K562 (cell line): ENCODE measurements around the gene SLC28A1. TPM values are rescaled to one million over a fixed set of nuclear protein-coding genes. Genes with fewer than 3 reads are reported as not detected.

ENCODE experiments used
- ATAC-seq: fragments of 200-7000 bp; cut with Tn5 transposase; 3 replicates; pipeline ENCODE4 v1.9.1; 2020; ENCODE audit warnings: moderate library complexity
- BruUV-seq: library from RNA; stranded (reverse); fragments of 400-500 nt; replicated peaks from 2 replicates; lab custom pipeline; 2021; lab: Mats Ljungman, UMichigan
- CTCF ChIA-PET: fragments of 300-600 bp; formaldehyde crosslinking; extraction: SDS; loops from one replicate; lab custom pipeline; 2021; ENCODE audit warnings: low intra/inter-chr PET ratio; lab: Yijun Ruan, JAX
- POLR2A ChIA-PET: fragments of 300-600, 350-650 bp; sonication (Branson Sonifier 250); formaldehyde crosslinking; extraction: SDS; loops from one replicate; lab custom pipeline; 2021; ENCODE audit warnings: antibody characterized with exemption, inconsistent platforms; lab: Yijun Ruan, JAX
- DNase-seq, 4 experiments: peaks; one replicate each; pipeline versions ENCODE4 v3.0.0 to v3.0.0-alpha.2; 2011 to 2018; ENCODE audit warnings: low spot score in 3 of 4, mixed read lengths in 3 of 4; ENCODE audit errors: extremely low read depth in 1 of 4
- FAIRE-seq: peaks from 2 replicates; lab custom pipeline; 2011; peaks lifted over from hg19 to GRCh38; lab: Jason Lieb, UNC
- H2AFZ ChIP-seq: 2 replicates; pipeline ENCODE4 v1.6.0; 2011; ENCODE audit warnings: low read depth, low read length, control low read depth, inconsistent platforms
- H3K27ac ChIP-seq: fragments of 200-600 bp; 3 replicates; pipeline ENCODE4 v1.8.0; 2011; ENCODE audit warnings: low read depth, mild to moderate bottlenecking, control low read depth, inconsistent platforms, low read length, moderate library complexity, mixed read lengths; ENCODE audit errors: extremely low read depth
- H3K27me3 ChIP-seq, 2 experiments: fragments of 300-600 bp in 1 of 2; 2 replicates in 1 of 2; 3 replicates in 1 of 2; pipeline versions ENCODE4 v1.6.0 to v1.8.0; 2011; ENCODE audit warnings: inconsistent platforms in 2 of 2, low read length in 2 of 2, mild to moderate bottlenecking in 1 of 2, mixed read lengths in 1 of 2, moderate library complexity in 1 of 2; ENCODE audit not compliant: control insufficient read depth in 2 of 2, insufficient read depth in 2 of 2
- H3K36me3 ChIP-seq: fragments of 300-600 bp; 3 replicates; pipeline ENCODE4 v1.8.0; 2011; ENCODE audit warnings: mild to moderate bottlenecking, low read length, inconsistent platforms; ENCODE audit not compliant: control insufficient read depth, insufficient read depth
- H3K4me1 ChIP-seq, 2 experiments: fragments of 200-600 bp in 1 of 2; replicated peaks in 1 of 2; 2 replicates in 1 of 2; 3 replicates in 1 of 2; pipeline versions ENCODE4 v1.5.1 to v1.8.0; 2011; ENCODE audit warnings: inconsistent platforms in 2 of 2, low read length in 2 of 2, mild to moderate bottlenecking in 1 of 2, mixed read lengths in 1 of 2, moderate library complexity in 1 of 2; ENCODE audit not compliant: control insufficient read depth in 2 of 2, insufficient read depth in 2 of 2
- H3K4me2 ChIP-seq: 2 replicates; pipeline ENCODE4 v1.6.1; 2011; ENCODE audit warnings: low read length, control low read depth, inconsistent platforms, mixed read lengths; ENCODE audit not compliant: insufficient read depth
- H3K4me3 ChIP-seq: fragments of 200-600 bp; sonication (generic), shearing (Covaris generic); 2 replicates; pipeline ENCODE4 v1.5.1; 2016; ENCODE audit warnings: control low read depth, inconsistent platforms
- H3K79me2 ChIP-seq: fragments of 200-600 bp; 3 replicates; pipeline ENCODE4 v1.8.0; 2011; ENCODE audit warnings: low read length, inconsistent platforms; ENCODE audit not compliant: control insufficient read depth, insufficient read depth
- H3K9ac ChIP-seq, 2 experiments: 2 replicates each; pipeline versions ENCODE4 v1.6.0 to v1.6.1; 2011; ENCODE audit warnings: low read depth in 2 of 2, low read length in 2 of 2, control low read depth in 1 of 2, inconsistent platforms in 1 of 2, mild to moderate bottlenecking in 1 of 2, mixed read lengths in 1 of 2; ENCODE audit not compliant: insufficient read depth in 1 of 2
- H3K9me1 ChIP-seq: one replicate; pipeline ENCODE4 v1.6.0; 2011; ENCODE audit warnings: inconsistent platforms, mild to moderate bottlenecking, low read length, moderate library complexity; ENCODE audit not compliant: control insufficient read depth, insufficient read depth
- H3K9me3 ChIP-seq: replicated peaks from 2 replicates; pipeline ENCODE4 v1.5.1; 2011; ENCODE audit warnings: low read depth, low read length, inconsistent platforms; ENCODE audit not compliant: control insufficient read depth, insufficient read depth
- H4K20me1 ChIP-seq: replicated peaks from 2 replicates; pipeline ENCODE4 v1.6.1; 2011; ENCODE audit warnings: low read length, inconsistent platforms, mixed read lengths; ENCODE audit not compliant: control insufficient read depth, insufficient read depth
- MCM3 ChIP-seq: fragments of 450-650 bp; IDR thresholded peaks from 2 replicates; pipeline ENCODE4 v1.6.1; 2016
- MED1 ChIP-seq: sonication (generic); formaldehyde crosslinking; IDR thresholded peaks from 2 replicates; pipeline ENCODE4 v1.8.1; 2023; ENCODE audit warnings: missing genetic modification reagents, borderline replicate concordance
- POLR3A ChIP-seq: IDR thresholded peaks from 2 replicates; pipeline ENCODE4 v1.6.1; 2011; ENCODE audit warnings: borderline replicate concordance, mild to moderate bottlenecking, moderate library complexity; ENCODE audit not compliant: insufficient read length, insufficient read depth; ENCODE audit errors: extremely low read depth
- RBM34 ChIP-seq: fragments of 200-400 bp; formaldehyde crosslinking; IDR thresholded peaks from 2 replicates; pipeline ENCODE4 v1.6.1; 2018; ENCODE audit warnings: low read length, borderline replicate concordance; ENCODE audit not compliant: insufficient read depth
- U2AF1 ChIP-seq: fragments of 200-400 bp; formaldehyde crosslinking; optimal IDR thresholded peaks from 2 replicates; pipeline ENCODE3; 2017; ENCODE audit warnings: mild to moderate bottlenecking, low read depth, low read length, moderate library complexity
- WGBS: fragments of 100-300 bp; shearing (Covaris generic); methylation state at CpG from one replicate; pipeline ENCODE4 v1.1.6; 2016; ENCODE audit warnings: low coverage, mixed read lengths; ENCODE audit not compliant: insufficient coverage; ENCODE audit errors: missing lambda C conversion rate; 5-methylcytosine and 5-hydroxymethylcytosine counted together
- in situ Hi-C: fragments of 300-500 bp; cut with MboI; formaldehyde crosslinking; loops from 4 replicates; pipeline ENCODE4 v1.15.0; 2018; ENCODE audit warnings: inconsistent platforms, mixed read lengths
- intact Hi-C: fragments of 100-400 bp; cut with micrococcal nuclease; formaldehyde crosslinking; loops from 2 replicates; pipeline ENCODE4 v1.14.2; 2022
- polyA plus RNA-seq, 8 experiments: library from polyadenylated mRNA; depleted of rRNA in 4 of 8; stranded (reverse) in 5 of 8; unstranded in 3 of 8; fragments of >200 nt; fragmentation: Nextera tagmentation in 2 of 8; fragmentation: Illumina TruSeq in 1 of 8; extraction: Ambion mirVana in 2 of 8; extraction: Trizol in 1 of 8; gene quantifications; 2 replicates each; pipeline versions ENCODE4 v1.2.1 to v1.2.3, GENCODE V29; 2011 to 2014; ENCODE audit warnings: inconsistent platforms in 1 of 8, missing spikeins in 1 of 8
- total RNA-seq, 7 experiments: library from RNA; depleted of rRNA in 6 of 7; stranded (reverse); fragments of >200 nt in 6 of 7; fragmentation: Illumina TruSeq in 2 of 7; extraction: Trizol in 2 of 7; gene quantifications; 2 replicates each; pipeline versions ENCODE4 v1.2.1 to v1.2.3, GENCODE V29; 2011 to 2021; ENCODE audit warnings: low replicate concordance in 1 of 7
- TF ChIP-seq, protein P1 (sequence below): fragments of 250-450 bp; sonication (Bioruptor Pico); IDR thresholded peaks from 2 replicates; pipeline ENCODE4 v1.4.0; 2020; ENCODE audit warnings: mild to moderate bottlenecking, moderate library complexity

SLC28A1 gene
- total and polyA plus RNA-seq, 9 of the 15 experiments (the other 6 are each of a cell fraction or from before 2014, with no cell fraction given): 0.04 TPM; not detected in 8

DNA sequence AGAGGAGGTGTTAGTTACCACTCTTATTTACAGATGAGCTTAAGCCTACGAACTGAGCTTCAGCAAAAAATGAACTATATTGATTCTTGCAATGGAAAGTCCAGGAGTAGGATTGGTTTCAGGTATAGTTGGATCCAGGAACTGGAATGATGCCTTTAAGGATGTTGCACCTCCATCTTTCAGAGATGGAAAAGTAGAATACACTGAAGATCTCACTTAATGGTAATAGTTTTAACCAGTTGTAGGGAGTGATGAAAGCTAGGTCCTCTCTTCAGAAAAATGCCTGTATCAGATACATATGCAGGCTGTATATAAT, 2.5 kb downstream of the SLC28A1 start:
- WGBS: 0% methylated on average over 1 of the region's 1 CpG
- H3K9me1 ChIP-seq: no peaks in the 10 kb centered on the region
- no peak overlapping the region for H3K9ac ChIP-seq
- no TSS peak for BruUV-seq
- FAIRE-seq (no peak), ATAC-seq (no peak), DNase-seq (no peak)
- intact Hi-C loops (loop anchor here (10.0 kb wide), 1 partner anchor 158 kb away; no protein-coding TSS in a partner anchor), in situ Hi-C loops (loop anchor here (25.0 kb wide), 1 partner anchor 300 kb away; no protein-coding TSS in a partner anchor)
- ChIA-PET CTCF (no interaction called here), POLR2A (interaction anchor here (0.5 to 2.0 kb wide), 2 partner anchors 11 to 15 kb away, joined by 3 to 6 read pairs; no protein-coding TSS in a partner anchor)
- no peak overlapping the region for H3K27ac ChIP-seq
- H4K20me1 ChIP-seq: no peaks in the 10 kb centered on the region
- TF ChIP-seq U2AF1: no peak
- TF ChIP-seq POLR3A: no peak
- no peak for TF ChIP-seq MED1 (CRISPR knock-in tag)
- TF ChIP-seq RBM34: no peak
- no peak for TF ChIP-seq MCM3
- TF ChIP-seq, protein P1, sequence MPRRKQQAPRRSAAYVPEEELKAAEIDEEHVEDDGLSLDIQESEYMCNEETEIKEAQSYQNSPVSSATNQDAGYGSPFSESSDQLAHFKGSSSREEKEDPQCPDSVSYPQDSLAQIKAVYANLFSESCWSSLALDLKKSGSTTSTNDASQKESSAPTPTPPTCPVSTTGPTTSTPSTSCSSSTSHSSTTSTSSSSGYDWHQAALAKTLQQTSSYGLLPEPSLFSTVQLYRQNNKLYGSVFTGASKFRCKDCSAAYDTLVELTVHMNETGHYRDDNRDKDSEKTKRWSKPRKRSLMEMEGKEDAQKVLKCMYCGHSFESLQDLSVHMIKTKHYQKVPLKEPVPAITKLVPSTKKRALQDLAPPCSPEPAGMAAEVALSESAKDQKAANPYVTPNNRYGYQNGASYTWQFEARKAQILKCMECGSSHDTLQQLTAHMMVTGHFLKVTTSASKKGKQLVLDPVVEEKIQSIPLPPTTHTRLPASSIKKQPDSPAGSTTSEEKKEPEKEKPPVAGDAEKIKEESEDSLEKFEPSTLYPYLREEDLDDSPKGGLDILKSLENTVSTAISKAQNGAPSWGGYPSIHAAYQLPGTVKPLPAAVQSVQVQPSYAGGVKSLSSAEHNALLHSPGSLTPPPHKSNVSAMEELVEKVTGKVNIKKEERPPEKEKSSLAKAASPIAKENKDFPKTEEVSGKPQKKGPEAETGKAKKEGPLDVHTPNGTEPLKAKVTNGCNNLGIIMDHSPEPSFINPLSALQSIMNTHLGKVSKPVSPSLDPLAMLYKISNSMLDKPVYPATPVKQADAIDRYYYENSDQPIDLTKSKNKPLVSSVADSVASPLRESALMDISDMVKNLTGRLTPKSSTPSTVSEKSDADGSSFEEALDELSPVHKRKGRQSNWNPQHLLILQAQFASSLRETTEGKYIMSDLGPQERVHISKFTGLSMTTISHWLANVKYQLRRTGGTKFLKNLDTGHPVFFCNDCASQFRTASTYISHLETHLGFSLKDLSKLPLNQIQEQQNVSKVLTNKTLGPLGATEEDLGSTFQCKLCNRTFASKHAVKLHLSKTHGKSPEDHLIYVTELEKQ (CRISPR knock-in tag): no peak
- no peaks in the 10 kb centered on the region for H3K79me2 ChIP-seq
- H2AFZ ChIP-seq: no peak overlapping the region
- H3K4me1 ChIP-seq: peaks cover 3 to 10% of the 10 kb centered on the region in 2 experiments; a peak in 3 of 5 replicates
- peaks cover 2 to 11% of the 10 kb centered on the region in 2 experiments; a peak in 2 of 5 replicates for H3K27me3 ChIP-seq
- no peaks in the 10 kb centered on the region for H3K36me3 ChIP-seq
- no peak overlapping the region for H3K4me3 ChIP-seq
- H3K4me2 ChIP-seq: no peak overlapping the region
- H3K9me3 ChIP-seq: no peaks in the 10 kb centered on the region
